HG02938 (cell line): ENCODE data around the gene ATP5F1E.
"Not testable (repeated sequence)": the region's sequence is repeated elsewhere in the genome, so short reads cannot be mapped to it uniquely, and the experiment has no call there.

ENCODE experiments used
- ATAC-seq: cut with Tn5 transposase; IDR thresholded peaks from one replicate; pipeline ENCODE4 v1.9.1; 2021; ENCODE audit warnings: mild to moderate bottlenecking, moderate library complexity; ENCODE audit not compliant: unreplicated experiment

The ATP5F1E gene

GRCh38 chr20:59022754-59023153 is 9.4 kb downstream of the ATP5F1E start:
- ATAC-seq, result no peak

DNA sequence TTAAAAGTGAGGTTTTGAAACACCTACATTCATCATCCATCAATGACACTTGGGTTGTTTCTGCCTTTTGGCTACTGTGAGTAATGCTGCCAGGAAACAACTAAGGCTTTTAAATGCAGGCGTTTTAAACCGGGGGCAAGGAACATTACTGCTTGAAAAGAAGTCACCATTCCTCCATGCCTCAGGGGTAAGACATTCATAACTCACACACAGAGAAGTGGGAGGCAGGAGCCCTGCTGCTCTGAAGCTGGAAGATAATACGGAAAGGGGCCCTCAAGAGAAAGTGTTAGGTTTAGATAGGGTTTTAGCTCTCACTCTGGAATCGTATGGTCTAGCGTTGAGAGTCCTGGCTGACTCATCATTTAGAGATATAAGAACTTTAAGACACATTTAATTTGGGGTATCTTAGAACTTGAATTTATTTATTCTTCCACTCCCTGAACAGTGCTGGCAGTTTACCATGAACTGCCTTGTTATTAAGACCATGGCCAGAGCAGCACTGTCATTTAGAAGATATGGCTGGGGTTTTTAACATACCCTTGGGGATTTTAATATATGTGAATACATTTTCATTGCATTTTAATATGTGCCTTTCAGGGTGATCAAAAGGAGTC is 11.1 kb downstream of the ATP5F1E start:
- ATAC-seq, result no peak

DNA sequence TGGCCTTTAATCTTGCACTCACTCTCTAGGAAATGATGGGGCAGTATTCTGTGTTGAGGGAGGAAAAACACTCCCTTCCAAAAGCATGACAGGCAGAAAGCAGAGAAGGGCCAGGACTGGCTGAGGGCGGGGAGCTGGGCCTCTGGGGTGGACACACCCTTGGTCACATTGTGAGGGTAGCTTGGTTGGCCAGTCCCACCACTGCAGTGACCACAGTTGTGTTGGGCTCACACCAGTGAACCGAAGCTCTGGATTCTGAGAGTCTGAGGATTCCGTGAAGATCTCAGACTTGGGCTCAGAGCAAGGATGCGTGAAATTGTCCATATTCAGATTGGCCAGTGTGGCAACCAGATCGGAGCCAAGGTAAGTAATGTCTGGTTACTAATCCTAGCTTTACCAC is 12.9 kb downstream of the ATP5F1E start, which contains the start of gene TUBB1:
TUBB1 (plus strand) TSS at position 213 of the 400 bp plus-strand sequence; CDS start at position 307, 94 bp downstream.
- ATAC-seq, result no peak

- ATAC-seq, result no peak
Observed at GRCh38 chr20:59018817-59019216, 13.3 kb downstream of the ATP5F1E start.

GRCh38 chr20:59017493-59018231 is 14.5 kb downstream of the ATP5F1E start:
- ATAC-seq, result no peak

DNA sequence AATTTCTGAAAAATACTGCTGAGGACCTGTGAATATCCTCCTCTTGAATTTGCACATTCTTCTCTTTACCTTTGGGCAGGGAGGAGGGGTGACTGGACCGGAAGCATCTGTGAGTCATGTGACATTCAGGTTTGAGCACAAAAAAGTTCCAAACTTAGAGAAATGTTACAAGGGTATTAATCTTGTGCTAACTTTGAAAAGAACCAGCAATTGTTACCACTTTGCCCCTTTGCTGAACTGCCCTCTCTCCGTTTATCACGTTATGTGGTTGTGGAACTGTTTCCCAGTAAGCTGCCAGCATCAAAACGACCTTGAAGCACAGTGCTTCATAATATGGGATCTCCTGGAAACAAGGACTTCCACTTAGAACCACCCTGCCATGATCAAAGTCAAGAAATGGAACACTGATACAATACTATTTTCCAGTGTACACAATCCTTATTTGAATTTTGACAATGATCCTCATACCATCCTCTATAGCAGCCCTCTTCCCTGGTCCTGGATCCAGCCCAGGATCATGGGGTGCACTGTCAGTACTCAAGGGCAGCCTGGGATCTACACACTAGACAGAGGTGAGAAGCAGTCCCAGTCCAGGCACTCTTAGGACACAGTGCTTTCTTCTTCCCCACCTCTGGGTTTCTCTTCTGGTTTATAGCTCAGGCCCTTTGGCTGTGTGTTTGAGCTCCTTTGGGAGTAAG is 15.2 kb downstream of the ATP5F1E start:
- no peak for ATAC-seq

- ATAC-seq, result no peak
Observed at GRCh38 chr20:59015812-59016711, 16.1 kb downstream of the ATP5F1E start.

GRCh38 chr20:59015411-59015810 is 16.7 kb downstream of the ATP5F1E start:
- ATAC-seq, result no peak

DNA sequence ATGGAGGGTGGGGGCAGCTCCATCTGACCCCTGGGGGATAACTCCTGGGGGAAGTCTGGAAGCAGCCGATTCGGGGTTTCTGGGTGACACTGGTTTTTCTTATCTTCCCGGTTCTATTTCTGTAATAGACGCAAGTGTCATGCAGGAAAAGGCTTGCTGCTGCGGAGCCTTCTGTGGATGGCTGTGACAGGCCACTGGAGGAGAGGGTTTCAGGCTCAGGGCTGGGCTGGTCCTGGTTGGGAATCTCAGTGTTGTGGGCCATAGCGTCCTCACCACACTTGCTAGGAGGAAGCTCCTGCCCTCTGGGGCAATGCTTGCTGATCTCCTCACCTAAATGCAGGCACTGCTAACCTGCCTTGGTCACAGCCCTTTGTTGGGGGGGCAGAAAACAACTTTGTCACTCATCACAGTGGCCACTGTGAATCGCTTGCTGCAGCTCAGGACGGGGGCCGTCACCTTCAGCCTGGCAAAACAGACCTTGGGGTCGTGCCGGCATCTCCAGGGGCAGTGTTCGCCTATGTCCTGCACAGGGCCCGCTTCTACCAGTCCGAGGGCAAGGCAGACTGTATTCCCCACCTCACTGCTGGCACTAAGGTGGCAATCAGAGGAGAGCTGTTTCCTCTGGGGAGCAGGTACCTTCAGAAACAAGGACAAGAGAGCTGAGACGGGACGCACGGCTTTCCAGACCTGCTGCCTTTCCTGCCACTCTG is 17.3 kb downstream of the ATP5F1E start:
- no peak for ATAC-seq

- ATAC-seq, result no peak
Observed at GRCh38 chr20:59013959-59014608, 18.1 kb downstream of the ATP5F1E start.

DNA sequence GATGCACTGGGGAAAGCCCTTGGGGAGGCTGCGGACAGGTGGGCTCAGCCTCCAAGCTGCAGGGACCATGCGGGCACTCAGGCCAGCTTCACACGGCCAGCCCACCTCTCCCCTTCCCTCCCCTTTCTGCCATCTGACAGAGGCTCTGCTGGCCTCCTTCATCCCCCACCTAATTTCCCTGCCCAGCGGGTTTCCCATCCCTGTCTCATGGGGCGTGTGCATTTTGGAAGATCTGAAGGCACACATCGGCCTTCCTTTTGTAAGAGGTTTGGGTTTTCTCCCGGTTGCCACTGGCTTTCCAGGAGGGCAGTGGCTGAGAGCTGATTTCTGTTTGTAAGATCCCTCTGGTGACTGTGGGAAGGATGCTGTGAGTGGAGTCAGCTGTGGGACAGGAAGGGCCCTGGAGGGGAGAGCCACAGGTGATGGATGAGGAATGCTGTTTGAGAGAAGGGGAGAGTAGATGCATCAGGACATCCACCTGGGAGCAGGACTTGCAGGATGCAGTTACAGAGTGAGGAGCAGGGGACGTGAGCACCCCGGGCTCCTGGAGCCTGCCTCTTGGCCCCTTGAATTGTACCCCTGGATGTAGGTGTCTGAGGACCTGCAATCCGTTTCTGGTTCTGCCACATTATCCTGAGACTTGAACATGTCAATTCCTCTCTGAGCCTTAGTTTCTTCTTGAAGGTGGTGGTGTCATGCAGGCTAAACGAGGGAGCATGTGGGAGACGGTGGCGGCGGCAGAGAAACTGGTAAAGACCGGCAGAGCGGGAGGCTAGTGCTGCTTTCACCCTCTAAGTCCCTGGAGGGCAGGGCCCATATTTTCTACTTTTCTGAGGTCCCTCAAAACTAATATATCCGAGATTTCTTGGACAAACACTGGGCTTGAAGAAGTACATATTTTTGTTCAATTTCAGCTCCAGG is 18.8 kb downstream of the ATP5F1E start:
- ATAC-seq, result no peak

- not testable (repeated sequence) for ATAC-seq
Observed at GRCh38 chr20:59011874-59012157, 20.3 kb downstream of the ATP5F1E start.

DNA sequence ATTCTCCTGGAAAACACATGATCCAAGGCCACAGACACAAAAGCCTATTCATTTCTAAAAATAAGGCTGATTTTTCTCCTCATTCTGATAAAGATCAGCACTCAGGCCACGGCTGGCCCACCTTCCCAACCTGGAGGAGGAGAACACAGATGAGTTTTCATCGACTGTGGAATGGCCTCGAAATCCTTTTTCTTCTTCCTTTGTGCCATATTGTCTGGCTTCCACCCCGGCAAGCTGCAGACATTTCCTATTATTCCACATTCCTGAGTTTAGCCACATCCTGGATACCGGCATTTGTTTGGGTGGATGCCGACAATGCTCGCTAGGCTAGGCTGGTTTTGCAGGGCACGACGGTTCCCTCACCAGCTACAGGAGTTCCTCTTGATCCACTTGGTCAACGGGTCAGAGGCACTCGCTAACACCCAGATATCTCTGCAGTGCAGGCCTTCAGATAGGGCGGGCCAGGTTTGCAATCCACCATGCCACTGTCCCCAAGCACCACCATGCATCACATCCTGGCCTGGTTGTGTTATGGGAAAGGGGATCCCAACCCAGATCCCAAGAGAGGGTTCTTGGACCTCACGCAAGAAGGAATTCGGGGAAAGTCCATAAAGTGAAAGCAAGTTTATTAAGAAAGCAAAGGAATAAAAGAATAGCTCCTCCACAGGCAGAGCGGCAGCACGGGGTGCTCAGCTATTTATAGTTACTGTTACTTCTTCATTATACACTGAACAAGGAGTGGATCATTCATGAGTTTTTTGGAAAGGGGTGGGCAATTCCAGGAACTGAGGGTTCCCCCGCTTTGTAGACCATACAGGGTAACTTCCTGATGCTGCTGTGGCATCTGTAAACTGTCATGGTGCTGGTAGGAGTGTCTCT is 20.9 kb downstream of the ATP5F1E start:
- no peak for ATAC-seq

DNA sequence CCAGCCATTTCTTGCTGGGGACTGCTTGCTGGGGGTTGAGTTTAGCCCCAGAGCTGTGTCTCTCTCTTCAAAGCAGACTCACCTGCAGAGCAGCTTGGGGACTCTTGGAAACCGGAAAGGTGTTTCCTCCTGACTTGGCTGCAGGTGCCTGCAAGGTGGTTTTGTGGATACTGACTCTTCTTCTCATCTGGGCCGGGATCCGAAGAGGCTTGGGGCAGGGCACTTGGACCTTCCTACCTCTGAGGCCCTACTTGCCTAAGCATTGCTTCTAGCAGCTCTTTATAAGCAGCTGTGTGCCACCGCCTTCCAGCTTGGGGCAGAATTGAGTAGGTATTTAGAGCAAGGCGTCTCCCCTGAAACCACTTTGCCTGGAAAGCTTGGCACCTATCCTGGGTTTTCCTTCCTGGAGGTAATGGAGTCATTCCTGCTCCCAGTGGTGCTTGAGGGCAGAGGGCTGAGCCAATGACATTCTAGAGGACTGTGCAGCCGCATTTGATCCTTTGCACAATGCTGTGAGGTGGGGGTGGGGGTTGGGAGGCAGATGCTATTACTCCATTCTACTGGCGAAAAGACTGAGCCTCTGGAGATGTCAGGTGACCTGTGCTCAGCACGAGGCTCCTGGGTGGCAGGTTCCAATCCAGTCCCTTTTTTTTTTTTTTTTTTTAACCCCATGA is 21.7 kb downstream of the ATP5F1E start:
- ATAC-seq, result no peak

GRCh38 chr20:59008715-59009336 is 23.3 kb downstream of the ATP5F1E start:
- no peak for ATAC-seq

DNA sequence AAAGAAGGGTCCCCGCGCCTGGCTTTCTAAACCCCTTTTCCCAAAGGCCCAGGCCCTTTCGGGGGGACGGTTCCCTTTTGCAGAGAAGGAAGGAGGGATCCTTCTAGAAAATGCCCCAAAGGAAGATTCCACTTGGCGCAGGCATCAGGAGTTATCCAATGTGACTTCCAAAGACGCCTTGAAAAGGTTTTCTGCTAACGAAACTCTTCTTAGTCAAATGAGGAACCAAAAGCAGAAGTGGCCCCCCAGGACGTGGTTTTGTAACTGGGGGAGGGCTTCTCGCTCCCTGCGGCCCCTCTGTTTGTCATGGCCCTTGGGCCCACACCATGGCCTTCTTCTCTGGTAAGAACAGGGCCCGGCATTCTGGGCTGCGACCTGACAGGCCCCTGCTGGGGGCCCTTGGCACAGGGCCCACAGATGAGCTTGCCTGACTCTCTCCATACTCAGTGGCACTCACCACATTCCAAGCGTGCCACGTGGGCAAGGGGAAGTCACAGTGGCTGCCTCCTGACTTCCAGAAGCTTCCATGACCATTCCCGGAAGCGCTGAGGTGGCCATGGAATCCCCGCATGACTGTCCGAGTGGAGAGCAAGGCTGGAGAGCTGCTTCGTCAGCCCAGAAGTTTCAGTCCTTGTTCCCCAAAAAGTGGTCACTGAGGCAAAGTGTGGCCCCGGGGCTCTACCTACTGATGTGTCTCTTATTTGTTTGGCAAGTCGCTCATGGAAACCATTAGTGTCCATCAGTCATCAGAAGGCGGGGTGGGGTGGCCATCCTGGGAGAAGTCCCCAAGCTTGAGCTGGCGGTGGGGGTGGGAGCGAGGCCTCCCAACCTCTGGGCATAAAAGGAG is 24.2 kb downstream of the ATP5F1E start:
- peak; percentile 30 for ATAC-seq
